NOMO-1 treated with DMSO at 0.1 percent for 48 hours (cell line): Measurements from ENCODE around the gene SLC20A1.
"Not testable (repeated sequence)": the region's sequence is repeated elsewhere in the genome, so short reads cannot be mapped to it uniquely, and the experiment has no call there.

Experiments used
- DNase-seq: peaks from one replicate; lab custom pipeline; 2025; ENCODE audit not compliant: unreplicated experiment; lab: John Stamatoyannopoulos, UW

The SLC20A1 gene

DNA sequence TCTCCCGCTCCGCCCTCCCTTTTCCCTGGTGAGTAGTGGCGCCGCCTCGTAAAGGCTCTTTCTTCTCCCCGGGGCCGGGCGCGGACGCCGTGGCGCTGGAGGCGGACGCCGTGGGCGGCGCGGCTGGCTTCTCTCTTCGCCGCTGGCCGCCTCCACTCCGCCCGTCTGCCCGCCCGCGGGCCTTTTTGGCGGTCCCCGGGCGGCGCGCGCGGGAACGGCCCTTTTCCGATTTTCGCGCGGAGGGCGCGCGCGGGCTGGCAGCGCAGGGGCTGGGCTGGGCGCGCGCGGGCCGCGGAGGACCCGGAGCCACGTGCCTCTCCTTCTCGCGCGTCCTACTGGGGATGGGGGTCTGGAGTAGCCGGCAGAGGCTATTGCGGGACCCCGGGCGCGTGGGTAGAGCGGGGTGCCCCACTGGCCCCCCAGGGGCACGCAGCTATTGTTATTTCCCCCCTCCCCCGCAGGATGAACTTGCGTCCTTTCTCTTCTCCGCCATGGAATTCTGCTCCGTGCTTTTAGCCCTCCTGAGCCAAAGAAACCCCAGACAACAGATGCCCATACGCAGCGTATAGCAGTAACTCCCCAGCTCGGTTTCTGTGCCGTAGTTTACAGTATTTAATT is 472 bp downstream of the SLC20A1 start:
- DNase-seq, result peak; percentile 52

DNA sequence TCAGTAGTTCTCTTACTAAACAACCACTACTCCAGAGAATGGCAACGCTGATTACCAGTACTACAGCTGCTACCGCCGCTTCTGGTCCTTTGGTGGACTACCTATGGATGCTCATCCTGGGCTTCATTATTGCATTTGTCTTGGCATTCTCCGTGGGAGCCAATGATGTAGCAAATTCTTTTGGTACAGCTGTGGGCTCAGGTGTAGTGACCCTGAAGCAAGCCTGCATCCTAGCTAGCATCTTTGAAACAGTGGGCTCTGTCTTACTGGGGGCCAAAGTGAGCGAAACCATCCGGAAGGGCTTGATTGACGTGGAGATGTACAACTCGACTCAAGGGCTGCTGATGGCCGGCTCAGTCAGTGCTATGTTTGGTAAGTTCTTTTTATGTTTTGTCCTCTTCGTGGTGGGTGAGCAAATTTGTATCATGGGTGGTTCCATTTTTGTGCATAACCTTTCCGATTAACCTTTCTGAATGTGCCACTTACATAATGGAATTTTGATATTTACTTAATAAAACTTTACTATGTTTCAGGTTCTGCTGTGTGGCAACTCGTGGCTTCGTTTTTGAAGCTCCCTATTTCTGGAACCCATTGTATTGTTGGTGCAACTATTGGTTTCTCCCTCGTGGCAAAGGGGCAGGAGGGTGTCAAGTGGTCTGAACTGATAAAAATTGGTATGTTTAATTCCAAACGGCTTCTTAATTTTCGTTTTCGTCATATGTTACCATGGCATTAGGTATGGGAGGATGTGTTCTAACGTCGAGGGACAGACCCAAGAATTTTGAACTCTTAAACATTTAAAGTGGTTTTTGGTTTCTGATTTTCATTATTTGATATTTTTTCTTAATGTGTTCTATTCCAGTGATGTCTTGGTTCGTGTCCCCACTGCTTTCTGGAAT is 1.3 kb downstream of the SLC20A1 start:
- DNase-seq, result no peak

DNA sequence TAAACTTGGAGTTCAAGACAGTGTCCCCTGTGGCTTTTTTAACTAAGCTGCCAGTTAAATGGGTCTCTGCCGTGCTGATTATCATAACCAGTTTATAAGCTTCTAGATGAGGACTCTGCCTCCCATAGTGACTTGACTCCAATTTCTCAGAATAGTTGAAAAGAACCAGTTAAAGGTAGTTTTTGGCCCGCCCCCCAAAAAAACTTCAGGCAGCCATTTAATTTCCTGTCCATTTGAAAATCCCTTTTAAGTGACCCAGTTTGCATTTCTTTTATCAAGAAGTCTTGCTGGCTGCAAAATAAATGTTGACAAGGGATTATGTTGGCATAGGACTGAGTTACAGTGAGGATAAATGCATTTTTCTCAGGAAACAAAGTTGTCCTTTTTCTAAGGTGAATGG is 2.3 kb downstream of the SLC20A1 start:
- no peak for DNase-seq

DNA sequence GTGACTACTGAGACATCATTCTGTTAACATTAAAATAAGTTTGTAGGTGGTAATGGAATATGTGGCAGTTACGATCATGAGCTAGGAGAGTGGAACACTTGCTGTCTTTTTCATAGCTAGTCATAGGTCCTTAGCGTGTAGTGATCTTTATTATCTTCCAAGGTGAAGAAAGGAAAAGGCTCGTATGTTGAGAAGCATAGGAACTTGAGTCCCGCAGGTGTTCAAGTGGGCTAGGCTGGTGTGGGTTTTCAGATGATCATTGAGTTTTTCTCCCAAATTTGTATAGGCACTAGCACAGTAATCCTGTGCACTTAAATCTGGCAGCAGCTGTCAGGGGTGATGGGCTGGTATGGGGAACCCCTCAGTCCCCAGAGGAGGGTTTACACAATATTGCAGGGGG is 10.9 kb downstream of the SLC20A1 start:
- DNase-seq, result no peak

DNA sequence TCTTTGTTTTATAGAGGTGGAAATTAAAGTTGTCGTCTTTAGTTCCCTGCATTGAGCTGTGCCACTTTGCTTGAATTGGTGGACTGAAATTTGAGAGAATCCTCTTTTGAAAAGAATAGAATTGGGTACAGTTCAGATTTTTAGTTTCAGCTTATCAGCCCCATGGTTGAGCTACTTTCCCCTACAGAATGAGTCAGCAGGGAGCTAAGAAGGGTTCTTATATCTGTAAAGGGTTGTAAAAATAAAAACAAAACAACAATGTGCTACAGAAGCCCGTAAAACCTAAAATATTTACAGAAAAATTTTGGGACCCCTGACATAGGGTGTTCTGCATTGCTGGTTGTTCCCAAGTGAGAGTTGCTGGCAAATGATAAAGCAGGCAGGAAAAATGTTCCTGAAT is 12.6 kb downstream of the SLC20A1 start:
- no peak for DNase-seq

DNA sequence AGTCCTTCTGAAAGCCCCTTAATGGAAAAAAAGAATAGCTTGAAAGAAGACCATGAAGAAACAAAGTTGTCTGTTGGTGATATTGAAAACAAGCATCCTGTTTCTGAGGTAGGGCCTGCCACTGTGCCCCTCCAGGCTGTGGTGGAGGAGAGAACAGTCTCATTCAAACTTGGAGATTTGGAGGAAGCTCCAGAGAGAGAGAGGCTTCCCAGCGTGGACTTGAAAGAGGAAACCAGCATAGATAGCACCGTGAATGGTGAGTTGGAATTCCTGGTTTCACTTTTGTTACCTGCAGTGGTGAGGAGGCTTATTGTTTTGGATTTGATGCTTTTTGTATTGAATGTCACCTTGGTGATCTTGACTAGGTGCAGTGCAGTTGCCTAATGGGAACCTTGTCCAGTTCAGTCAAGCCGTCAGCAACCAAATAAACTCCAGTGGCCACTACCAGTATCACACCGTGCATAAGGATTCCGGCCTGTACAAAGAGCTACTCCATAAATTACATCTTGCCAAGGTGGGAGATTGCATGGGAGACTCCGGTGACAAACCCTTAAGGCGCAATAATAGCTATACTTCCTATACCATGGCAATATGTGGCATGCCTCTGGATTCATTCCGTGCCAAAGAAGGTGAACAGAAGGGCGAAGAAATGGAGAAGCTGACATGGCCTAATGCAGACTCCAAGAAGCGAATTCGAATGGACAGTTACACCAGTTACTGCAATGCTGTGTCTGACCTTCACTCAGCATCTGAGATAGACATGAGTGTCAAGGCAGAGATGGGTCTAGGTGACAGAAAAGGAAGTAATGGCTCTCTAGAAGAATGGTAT is 13.3 kb downstream of the SLC20A1 start:
- no peak for DNase-seq

DNA sequence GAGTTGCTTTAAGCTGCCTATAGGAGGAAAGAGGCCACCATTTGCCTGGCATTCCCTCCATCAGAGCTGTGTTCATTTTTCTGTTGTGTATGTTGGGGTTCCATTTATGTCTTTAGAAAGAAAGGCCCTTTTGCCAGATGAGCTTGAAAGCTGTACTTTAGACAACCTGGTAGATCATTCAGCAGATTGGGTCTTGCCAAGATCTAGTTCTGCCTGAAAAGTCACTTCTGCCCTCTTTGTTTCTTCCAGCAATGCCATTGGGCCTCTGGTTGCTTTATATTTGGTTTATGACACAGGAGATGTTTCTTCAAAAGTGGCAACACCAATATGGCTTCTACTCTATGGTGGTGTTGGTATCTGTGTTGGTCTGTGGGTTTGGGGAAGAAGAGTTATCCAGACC is 14.4 kb downstream of the SLC20A1 start:
- DNase-seq, result no peak

DNA sequence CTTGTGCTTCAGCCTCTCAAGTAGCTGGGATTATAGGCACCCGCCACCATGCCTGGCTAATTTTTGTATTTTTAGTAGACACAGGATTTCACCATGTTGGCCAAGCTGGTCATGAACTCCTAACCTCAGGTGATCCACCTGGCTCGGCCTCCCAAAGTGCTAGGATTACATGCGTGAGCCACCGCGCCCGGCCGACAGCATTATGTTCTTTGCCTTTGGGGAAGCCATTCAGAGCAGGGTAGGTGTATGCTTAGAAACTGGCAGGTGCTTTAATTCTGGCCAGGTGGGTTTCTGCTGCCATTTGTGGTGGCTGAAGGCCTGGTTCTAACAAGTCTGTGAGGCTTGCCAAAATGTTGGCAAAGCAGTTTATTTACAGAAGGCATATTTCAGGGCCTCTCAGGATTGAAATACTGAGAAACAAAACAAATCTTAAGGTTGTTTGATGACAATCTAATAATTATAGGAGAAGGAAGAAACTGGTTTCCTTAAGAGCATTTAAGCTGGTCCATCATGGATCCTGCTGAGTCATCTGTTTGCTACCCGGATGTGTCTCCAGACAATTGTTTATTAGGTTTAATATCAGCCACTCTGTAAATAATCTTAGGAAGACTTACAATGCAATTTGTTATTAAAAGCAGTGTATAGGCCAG is 16.0 kb downstream of the SLC20A1 start:
- no peak for DNase-seq

DNA sequence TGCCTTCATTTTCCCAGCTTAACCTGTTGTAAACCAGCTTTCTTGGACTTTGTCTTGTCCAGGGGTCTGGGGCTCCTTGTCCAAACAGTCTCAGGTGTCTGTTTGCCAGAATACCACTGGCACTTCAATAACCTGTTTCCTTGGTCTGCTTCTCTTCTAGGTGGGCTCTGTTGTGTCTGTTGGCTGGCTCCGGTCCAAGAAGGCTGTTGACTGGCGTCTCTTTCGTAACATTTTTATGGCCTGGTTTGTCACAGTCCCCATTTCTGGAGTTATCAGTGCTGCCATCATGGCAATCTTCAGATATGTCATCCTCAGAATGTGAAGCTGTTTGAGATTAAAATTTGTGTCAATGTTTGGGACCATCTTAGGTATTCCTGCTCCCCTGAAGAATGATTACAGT is 17.0 kb downstream of the SLC20A1 start:
- peak; percentile 25 for DNase-seq

DNA sequence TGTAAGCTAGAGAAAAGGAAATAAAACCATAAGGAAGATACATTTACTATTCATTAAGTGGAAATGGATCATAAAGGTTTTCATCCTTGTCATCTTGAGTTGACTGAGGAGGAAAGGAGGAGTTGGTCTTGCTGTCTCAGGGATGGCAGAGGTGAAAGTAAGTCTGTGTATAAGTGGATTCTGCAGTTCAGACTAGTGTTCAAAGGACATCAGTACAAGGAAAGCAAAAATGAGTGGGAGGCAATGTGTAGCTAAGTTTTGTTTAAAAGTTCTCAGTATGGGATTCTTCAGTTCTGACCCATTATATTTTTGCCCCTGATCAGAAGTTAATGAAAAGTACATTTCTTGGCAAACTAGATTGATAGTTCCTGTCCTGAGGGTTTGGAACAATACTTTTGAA is 18.9 kb downstream of the SLC20A1 start:
- DNase-seq, result no peak

DNA sequence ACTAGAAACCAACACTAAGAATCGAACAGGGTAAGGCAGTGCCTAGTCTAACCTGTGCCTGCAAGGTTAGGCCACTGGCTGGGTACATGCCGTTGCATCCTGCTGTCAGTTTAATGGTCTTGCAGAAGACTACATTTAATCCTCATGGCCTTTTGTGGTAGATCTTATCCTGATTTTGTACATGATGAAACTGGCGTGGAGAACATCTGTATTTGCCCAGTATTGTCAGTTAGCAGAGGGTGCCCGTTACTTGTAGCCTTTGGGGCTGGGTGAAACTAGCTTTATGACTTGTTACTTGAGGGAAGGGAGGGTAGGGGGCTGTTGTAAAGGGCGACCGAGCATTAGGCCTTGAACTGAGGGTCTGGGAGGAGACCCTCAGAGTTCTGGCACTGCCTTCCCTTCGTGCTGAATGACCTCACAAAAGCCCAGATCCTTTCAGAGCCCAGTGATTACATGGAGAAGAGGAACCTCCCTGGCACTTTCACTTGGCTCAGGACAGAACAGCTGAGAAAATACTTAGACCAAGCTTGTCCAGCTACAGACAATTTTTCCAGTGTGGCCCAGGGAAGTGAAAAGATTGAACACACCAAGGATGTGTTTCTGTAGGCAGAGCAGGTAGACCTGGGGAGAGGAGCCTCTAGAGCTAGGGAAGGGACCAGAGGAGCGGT is 19.5 kb downstream of the SLC20A1 start:
- no peak for DNase-seq

DNA sequence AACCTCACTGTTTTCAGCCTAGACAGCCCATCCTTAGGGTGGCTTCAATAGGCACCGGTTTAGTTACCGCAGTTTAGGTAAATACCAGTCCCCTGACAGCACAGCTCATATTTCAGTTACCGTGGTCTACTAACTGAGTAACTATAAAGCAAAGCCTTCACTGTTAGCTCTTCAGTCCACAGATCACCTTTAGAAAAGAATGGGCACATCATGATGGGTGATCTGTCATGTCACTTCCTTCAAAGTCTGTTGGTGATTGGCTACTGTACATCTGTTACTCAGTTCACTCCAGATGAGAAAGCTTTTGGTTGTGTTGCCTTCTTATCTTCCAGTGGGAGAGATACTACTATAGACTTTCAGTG is 21.0 kb downstream of the SLC20A1 start:
- DNase-seq, result no peak

DNA sequence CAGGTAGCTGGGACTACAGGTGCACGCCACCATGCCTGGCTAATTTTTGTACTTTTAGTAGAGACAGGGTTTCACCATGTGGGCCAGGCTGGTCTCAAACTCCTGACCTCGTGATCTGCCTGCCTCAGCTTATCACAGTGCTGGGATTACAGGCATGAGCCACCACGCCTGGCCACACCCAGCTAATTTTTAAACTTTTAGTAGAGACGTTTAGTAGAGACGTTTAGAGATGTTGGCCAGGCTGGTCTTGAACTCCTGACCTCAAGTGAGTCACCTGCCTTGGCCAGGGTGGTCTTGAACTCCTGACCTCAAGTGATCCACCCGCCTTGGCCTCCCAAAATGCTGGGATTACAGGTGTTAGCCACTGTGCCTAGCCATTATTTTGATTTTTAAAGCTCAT is 21.8 kb downstream of the SLC20A1 start:
- not testable (repeated sequence) for DNase-seq

DNA sequence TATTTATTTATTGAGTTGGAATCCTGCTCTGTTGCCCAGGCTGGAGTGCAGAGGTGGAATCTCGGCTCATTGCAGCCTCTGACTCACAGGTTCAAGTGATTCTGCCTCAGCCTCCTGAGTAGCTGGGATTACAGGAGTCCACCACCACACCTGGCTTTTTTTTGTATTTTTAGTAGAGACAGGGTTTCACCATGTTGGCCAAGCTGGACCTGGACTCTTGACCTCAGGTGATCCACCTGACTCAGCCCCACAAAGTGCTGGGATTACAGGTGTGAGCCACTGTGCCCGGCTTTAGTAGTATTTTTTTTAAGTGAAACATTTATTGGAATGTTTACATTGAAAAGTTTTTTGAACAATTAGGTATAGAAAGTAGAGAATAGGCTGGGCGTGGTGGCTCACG is 23.9 kb downstream of the SLC20A1 start:
- DNase-seq, result no peak

DNA sequence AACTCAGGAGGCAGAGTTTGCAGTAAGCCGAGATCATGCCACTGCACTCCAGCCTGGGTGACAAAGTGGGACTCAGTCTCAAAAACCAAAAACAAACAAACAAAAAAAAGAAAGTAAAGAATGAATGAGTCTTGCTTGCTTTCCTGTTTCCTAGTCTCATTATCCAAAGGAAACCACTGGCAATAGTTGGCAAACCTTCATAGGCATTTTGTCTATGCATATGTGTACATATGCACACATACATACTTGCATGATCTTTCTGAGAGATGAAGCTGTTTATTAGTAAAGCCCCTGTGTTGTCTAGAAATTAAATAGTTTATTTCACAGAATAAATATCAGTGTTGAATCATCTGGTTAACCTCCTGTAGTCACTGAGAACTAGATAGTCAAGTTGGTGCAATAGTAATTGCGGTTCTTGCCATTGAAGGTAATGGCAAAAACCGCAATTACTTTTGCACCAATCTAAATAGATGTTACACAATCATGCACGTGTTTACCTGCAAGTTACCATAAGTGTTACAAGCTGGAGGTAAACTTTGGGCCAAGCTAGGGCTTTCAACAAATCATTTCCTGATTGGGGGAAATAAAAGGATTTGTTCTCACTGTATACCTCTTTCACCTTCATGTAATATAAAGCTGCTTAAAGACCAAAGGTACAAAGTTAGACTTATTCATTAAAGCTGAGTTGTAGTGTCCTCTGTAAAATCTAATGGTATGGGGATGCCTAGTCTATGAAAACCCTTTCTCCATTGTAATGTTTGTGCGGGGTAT is 24.7 kb downstream of the SLC20A1 start:
- no peak for DNase-seq

DNA sequence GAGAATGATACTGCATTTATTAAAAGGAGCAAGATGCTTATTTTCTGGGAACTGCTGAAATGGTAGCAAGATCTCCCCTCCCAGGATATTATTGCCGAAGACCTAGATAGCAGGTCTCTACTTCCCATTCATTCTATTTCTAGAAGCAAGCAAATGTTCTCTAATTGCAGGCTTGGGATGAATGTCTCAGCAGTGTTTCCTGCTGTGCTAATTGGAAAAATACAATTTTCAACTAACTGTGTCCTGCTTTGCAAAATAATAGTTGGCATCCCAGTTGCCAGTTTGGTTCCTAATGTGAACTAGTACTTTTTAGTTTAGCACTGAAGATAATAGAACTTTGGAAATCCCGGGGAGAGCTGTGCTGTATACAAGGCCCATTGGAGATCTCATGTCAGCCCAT is 26.1 kb downstream of the SLC20A1 start:
- DNase-seq, result no peak

DNA sequence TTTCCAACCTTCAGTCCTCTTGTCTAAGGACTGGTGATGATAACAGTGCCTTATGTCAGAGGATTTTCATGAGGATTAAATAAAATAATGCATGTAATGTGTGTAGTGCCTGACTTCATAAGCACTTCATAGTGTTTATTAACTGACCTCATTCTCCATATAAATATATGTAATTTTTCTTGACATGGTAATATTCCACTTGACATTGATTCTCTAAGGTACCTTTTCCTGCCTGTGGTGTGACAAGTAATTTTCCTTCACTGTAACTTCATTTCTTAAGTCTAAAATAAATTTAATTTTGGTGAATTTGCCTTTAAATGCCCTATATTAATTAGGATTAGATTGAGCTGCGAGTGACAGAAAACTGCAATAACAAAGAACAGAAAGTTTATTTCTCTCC is 27.3 kb downstream of the SLC20A1 start:
- no peak for DNase-seq

DNA sequence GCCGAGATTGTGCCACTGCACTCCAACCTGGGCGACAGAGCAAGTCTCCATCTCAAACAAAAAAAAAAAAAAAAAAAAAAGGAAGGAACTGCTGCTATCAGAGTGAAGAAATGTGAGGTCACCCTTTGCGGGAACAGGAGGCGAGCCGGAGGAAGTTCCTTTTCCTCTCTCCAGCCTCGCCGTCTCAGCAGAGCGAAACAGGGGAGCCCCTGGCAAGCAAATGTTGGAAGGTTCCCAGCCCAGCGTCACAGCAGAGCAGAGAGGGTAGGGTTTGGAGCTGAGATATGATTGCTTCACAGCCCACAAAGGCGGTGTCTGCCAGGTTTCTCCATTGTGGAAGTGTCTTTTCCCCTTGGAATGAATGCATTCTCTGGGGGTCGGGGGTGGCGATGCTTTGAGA is 28.5 kb downstream of the SLC20A1 start:
- DNase-seq, result peak; percentile 89

DNA sequence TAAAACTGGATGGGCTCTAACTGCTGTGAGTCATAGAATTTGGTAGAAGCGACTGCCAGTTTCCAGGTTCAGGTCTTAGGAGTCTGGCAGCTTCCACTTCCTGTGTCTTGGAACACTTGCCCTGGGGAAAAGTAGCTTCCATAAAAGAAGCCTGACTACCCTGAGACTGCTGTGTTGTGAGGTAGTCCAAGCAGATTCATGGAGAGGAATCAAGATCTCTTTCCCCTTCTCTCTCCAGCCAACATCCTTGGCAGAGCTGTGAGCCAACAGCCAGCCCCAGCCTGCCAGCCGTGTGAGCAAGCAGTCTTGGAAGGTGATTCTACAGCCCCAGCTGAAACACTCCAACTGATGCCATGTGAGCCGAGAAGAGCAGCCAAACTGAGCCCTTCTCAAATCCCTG is 33.7 kb downstream of the SLC20A1 start:
- DNase-seq, result no peak

DNA sequence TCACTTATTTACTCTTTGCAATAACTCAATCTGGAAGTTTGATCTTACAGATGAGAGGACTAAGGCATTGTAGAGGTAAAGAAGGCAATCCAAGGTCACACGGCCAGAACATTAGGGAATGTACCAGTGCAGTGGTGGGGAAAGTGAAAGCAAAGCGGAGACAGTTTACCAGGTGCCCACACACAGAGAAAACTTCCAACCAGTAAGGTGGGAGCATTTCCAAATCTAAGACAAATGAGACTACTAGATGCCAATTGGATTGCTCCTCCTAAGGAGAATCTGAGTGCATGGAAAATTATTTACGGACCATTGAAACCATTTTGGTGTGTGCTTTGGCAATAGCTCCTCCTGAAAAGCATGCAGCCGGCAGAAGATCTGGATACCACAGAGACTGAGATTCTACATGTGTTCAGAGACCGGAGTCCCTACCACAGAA is 34.9 kb downstream of the SLC20A1 start:
- no peak for DNase-seq
